ENCODE measurements around the gene ODAD3. TPM values are rescaled to one million over a fixed set of nuclear protein-coding genes. Genes with fewer than 3 reads are reported as not detected.

ODAD3 gene
- total and polyA plus RNA-seq, 2 experiments from 2014 or later: 1.3 to 1.9 TPM

DNA sequence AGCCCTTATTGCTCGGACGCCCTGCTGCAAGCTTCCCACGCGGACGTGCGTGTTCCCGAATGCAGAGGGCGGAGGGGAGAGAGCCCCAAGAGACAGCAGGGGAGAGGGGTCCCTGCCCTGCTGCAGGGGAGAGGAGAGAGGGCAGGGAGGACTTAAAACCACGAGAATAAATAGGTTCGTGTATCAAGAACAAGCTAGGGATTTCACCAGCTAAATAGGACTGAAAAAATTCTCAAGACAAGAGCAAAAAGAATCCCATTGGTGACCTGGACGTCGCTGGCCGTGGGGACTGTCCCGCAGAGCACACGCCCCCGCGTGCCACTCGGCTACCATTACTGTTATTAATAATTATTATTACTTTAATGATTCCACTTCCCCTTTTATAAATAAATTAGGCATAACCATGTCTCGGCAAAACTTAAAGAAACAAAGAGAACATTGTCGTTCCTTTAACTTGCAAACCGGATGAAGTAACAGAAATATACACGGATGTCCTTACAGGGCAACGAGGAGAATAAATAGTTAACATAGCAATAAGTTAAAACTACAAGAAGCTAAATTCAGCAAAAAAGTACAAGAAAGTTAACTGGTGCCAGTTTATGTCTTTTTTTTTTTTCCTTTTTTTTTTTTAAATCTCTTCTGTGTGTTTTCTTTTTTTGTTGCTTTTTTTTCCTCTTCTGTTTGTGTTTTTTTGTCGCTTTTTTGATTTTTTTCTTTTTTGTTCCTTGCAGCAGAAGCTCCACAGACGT is 17.1 kb upstream of the ODAD3 start:
- no peak overlapping the region for H2AFZ ChIP-seq
- H3K4me2 ChIP-seq: peak overlapping the region; percentile 4
- no peaks in the 10 kb centered on the region for H3K36me3 ChIP-seq (replicated peaks; ENCODE audit: insufficient read depth, low read depth)
- DNase-seq (ENCODE audit: low spot score): no peak
- peaks cover 2% of the 10 kb centered on the region for H3K4me1 ChIP-seq (ENCODE audit: insufficient read depth)
- no peaks in the 10 kb centered on the region for H3K27me3 ChIP-seq
- no peaks in the 10 kb centered on the region for H3K9me2 ChIP-seq (replicated peaks; ENCODE audit: insufficient read depth)
- TF ChIP-seq, protein P1, sequence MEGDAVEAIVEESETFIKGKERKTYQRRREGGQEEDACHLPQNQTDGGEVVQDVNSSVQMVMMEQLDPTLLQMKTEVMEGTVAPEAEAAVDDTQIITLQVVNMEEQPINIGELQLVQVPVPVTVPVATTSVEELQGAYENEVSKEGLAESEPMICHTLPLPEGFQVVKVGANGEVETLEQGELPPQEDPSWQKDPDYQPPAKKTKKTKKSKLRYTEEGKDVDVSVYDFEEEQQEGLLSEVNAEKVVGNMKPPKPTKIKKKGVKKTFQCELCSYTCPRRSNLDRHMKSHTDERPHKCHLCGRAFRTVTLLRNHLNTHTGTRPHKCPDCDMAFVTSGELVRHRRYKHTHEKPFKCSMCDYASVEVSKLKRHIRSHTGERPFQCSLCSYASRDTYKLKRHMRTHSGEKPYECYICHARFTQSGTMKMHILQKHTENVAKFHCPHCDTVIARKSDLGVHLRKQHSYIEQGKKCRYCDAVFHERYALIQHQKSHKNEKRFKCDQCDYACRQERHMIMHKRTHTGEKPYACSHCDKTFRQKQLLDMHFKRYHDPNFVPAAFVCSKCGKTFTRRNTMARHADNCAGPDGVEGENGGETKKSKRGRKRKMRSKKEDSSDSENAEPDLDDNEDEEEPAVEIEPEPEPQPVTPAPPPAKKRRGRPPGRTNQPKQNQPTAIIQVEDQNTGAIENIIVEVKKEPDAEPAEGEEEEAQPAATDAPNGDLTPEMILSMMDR (IDR thresholded peaks at IDR 0.05; ENCODE audit: poor library complexity): no peak
- no peak for TF ChIP-seq EZH2phosphoT487 (IDR thresholded peaks at IDR 0.05; ENCODE audit: low read depth, severe bottlenecking, unreplicated experiment)
- no peak for TF ChIP-seq EZH2 (IDR thresholded peaks at IDR 0.05; ENCODE audit: borderline replicate concordance)
- WGBS (ENCODE audit: low lambda C conversion rate, missing lambda C conversion rate): 70% methylated on average over 24 of the region's 25 CpGs
- H3K79me2 ChIP-seq: no peaks in the 10 kb centered on the region
- no peak overlapping the region for H3K4me3 ChIP-seq
- no peak overlapping the region for H3K27ac ChIP-seq
- H4K20me1 ChIP-seq (ENCODE audit: insufficient read depth, poor library complexity, severe bottlenecking): no peaks in the 10 kb centered on the region
- H3K9me3 ChIP-seq (ENCODE audit: low read depth): no peaks in the 10 kb centered on the region

DNA sequence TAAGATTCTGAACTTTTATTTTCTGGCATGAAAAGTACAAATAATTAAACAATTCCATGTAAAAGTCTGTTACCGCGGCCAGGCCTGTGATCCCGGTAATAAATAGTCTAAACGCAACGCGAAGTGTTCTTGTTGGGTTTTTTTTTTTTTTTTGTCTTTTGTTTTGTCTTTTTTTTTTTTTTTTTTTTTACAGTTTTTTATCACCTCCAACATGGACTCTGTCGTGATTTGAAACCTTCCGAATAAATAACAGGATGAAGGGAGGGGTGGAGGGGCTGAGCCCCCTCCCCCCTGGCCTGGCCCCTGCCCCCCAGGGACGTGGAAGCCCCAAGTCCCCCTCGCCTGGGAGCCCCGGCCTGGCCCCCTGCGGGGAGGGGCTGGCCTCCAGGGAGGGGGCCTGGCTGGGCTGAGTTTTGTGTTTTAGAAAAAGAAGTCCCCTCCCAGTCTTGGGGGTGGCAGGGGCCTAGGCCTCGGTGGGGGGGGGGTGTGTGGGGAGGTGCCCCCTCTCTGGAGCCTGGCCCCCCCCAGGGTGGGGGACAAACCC is 16.5 kb upstream of the ODAD3 start:
- Histone ChIP-seq H3K36me3 (replicated peaks; ENCODE audit: insufficient read depth, low read depth) (no peaks in the 10 kb centered on the region), H3K4me3 (no peak overlapping the region), H3K4me2 (peak overlapping the region; percentile 4), H3K9me2 (replicated peaks; ENCODE audit: insufficient read depth) (no peaks in the 10 kb centered on the region), H2AFZ (no peak overlapping the region), H3K79me2 (no peaks in the 10 kb centered on the region), H3K27ac (no peak overlapping the region), H3K9me3 (ENCODE audit: low read depth) (no peaks in the 10 kb centered on the region), H4K20me1 (ENCODE audit: insufficient read depth, poor library complexity, severe bottlenecking) (no peaks in the 10 kb centered on the region), H3K4me1 (ENCODE audit: insufficient read depth) (peaks cover 2% of the 10 kb centered on the region), H3K27me3 (no peaks in the 10 kb centered on the region)
- 59% methylated on average over 12 of the region's 13 CpGs for WGBS (ENCODE audit: low lambda C conversion rate, missing lambda C conversion rate)
- TF ChIP-seq EZH2 (IDR thresholded peaks at IDR 0.05; ENCODE audit: borderline replicate concordance) (no peak), EZH2phosphoT487 (IDR thresholded peaks at IDR 0.05; ENCODE audit: low read depth, severe bottlenecking, unreplicated experiment) (no peak)
- TF ChIP-seq, protein P1 (IDR thresholded peaks at IDR 0.05; ENCODE audit: poor library complexity): no peak
- no peak for DNase-seq (ENCODE audit: low spot score)

DNA sequence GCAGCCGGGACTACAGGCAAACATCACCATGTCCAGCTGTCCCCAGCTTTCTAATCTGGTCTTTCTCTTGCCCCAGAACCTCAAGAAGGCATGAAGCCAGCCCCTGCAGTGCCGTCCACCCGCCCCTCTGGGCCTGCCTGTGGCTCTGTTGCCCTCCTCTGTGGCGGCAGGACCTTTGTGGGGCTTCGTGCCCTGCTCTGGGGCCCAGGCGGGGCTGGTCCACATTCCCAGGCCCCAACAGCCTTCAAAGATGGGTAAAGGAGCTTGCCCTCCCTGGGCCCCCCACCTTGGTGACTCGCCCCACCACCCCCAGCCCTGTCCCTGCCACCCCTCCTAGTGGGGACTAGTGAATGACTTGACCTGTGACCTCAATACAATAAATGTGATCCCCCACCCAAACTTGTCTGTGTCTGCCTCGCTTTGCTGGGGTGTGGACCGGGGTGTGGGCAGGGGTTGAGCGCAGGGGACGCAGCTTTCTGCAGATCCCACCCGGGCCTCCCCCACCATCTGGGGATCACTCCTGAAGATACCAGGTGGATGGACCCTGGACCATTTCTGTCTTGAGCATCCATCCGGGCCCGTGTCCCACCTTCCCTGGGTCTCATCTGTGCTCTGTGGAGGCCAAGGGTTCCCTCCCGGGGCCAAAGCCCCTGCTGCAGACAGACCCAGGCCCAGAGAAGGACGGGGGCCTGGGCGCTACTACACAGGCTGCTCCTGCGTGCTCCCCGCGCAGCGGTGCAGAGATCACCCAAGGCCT is 15.8 kb upstream of the ODAD3 start:
- no peak for DNase-seq (ENCODE audit: low spot score)
- Histone ChIP-seq H3K79me2 (no peaks in the 10 kb centered on the region), H3K9me2 (replicated peaks; ENCODE audit: insufficient read depth) (no peaks in the 10 kb centered on the region), H2AFZ (no peak overlapping the region), H4K20me1 (ENCODE audit: insufficient read depth, poor library complexity, severe bottlenecking) (no peaks in the 10 kb centered on the region), H3K27me3 (no peaks in the 10 kb centered on the region), H3K4me3 (no peak overlapping the region), H3K4me1 (ENCODE audit: insufficient read depth) (peaks cover 2% of the 10 kb centered on the region), H3K4me2 (no peak overlapping the region), H3K9me3 (ENCODE audit: low read depth) (no peaks in the 10 kb centered on the region), H3K36me3 (replicated peaks; ENCODE audit: insufficient read depth, low read depth) (no peaks in the 10 kb centered on the region), H3K27ac (no peak overlapping the region)
- TF ChIP-seq EZH2phosphoT487 (IDR thresholded peaks at IDR 0.05; ENCODE audit: low read depth, severe bottlenecking, unreplicated experiment): no peak
- TF ChIP-seq, protein P1 (IDR thresholded peaks at IDR 0.05; ENCODE audit: poor library complexity): no peak
- no peak for TF ChIP-seq EZH2 (IDR thresholded peaks at IDR 0.05; ENCODE audit: borderline replicate concordance)
- 95% methylated on average over 18 of the region's 21 CpGs for WGBS (ENCODE audit: low lambda C conversion rate, missing lambda C conversion rate)

Data from hepatocyte (in vitro differentiated cells).